NB4 (cell line): ENCODE data around the gene MYO1G.

Experiments used
- MAX ChIP-seq: IDR thresholded peaks from 2 replicates; pipeline ENCODE4 v1.6.1; 2011; ENCODE audit warnings: low read depth, low read length
- MYC ChIP-seq: IDR thresholded peaks from 2 replicates; pipeline ENCODE4 v1.6.1; 2011; ENCODE audit warnings: low read depth, low read length
- TF ChIP-seq, protein P1 (sequence below): IDR thresholded peaks from one replicate; pipeline ENCODE4 v1.5.1; 2012; ENCODE audit warnings: low read depth, low read length

GRCh38 chr7:44912775-44913347 lies 66.0 kb downstream of the MYO1G start:
- TF ChIP-seq, protein P1, sequence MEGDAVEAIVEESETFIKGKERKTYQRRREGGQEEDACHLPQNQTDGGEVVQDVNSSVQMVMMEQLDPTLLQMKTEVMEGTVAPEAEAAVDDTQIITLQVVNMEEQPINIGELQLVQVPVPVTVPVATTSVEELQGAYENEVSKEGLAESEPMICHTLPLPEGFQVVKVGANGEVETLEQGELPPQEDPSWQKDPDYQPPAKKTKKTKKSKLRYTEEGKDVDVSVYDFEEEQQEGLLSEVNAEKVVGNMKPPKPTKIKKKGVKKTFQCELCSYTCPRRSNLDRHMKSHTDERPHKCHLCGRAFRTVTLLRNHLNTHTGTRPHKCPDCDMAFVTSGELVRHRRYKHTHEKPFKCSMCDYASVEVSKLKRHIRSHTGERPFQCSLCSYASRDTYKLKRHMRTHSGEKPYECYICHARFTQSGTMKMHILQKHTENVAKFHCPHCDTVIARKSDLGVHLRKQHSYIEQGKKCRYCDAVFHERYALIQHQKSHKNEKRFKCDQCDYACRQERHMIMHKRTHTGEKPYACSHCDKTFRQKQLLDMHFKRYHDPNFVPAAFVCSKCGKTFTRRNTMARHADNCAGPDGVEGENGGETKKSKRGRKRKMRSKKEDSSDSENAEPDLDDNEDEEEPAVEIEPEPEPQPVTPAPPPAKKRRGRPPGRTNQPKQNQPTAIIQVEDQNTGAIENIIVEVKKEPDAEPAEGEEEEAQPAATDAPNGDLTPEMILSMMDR: no peak
- TF ChIP-seq MAX (no peak; the same call in 1 of the 2 replicates), MYC (no peak)
